ENCODE data around the gene CMA1.

- TF ChIP-seq, protein P1, sequence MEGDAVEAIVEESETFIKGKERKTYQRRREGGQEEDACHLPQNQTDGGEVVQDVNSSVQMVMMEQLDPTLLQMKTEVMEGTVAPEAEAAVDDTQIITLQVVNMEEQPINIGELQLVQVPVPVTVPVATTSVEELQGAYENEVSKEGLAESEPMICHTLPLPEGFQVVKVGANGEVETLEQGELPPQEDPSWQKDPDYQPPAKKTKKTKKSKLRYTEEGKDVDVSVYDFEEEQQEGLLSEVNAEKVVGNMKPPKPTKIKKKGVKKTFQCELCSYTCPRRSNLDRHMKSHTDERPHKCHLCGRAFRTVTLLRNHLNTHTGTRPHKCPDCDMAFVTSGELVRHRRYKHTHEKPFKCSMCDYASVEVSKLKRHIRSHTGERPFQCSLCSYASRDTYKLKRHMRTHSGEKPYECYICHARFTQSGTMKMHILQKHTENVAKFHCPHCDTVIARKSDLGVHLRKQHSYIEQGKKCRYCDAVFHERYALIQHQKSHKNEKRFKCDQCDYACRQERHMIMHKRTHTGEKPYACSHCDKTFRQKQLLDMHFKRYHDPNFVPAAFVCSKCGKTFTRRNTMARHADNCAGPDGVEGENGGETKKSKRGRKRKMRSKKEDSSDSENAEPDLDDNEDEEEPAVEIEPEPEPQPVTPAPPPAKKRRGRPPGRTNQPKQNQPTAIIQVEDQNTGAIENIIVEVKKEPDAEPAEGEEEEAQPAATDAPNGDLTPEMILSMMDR (IDR thresholded peaks at IDR 0.05; ENCODE audit: poor library complexity, severe bottlenecking) = no peak
- TF ChIP-seq POLR2AphosphoS5 (IDR thresholded peaks at IDR 0.05) = no peak
- no peak for TF ChIP-seq SMC3 (conservative IDR thresholded peaks at IDR 0.05; ENCODE audit: poor library complexity)
- TF ChIP-seq REST (IDR thresholded peaks at IDR 0.05; ENCODE audit: borderline replicate concordance) = no peak
- TF ChIP-seq RAD21 (conservative IDR thresholded peaks at IDR 0.05) = no peak
These were observed 32.8 kb downstream of the CMA1 start for GRCh38 chr14:24475261-24475660.

All from neural cell (in vitro differentiated cells).